GM12892 (cell line): ENCODE measurements around the gene ATG4D.

Experiments used
- DNase-seq: peaks from one replicate; pipeline ENCODE4 v3.0.0; 2011; ENCODE audit not compliant: insufficient read length
- FAIRE-seq: peaks from 2 replicates; lab custom pipeline; 2011; peaks lifted over from hg19 to GRCh38; lab: Jason Lieb, UNC
- POLR2A ChIP-seq: IDR thresholded peaks from 2 replicates; pipeline ENCODE4 v1.6.1; 2011; ENCODE audit warnings: low read depth, low read length, control low read depth
- POLR2AphosphoS5 ChIP-seq: IDR thresholded peaks from 2 replicates; pipeline ENCODE4 v1.6.1; 2011; ENCODE audit warnings: low read depth, low read length, control low read depth
- TAF1 ChIP-seq: IDR thresholded peaks from 2 replicates; pipeline ENCODE4 v1.6.1; 2011; ENCODE audit warnings: low read depth, mild to moderate bottlenecking, control low read depth, low read length, borderline replicate concordance

The ATG4D gene

GRCh38 chr19:10574462-10574861 lies 30.8 kb downstream of the ATG4D start:
- DNase-seq (no peak), FAIRE-seq (no peak)
- TF ChIP-seq TAF1 (no peak), POLR2A (no peak), POLR2AphosphoS5 (no peak)

GRCh38 chr19:10575011-10575716 lies 31.5 kb downstream of the ATG4D start:
- no peak for FAIRE-seq
- TF ChIP-seq POLR2A (no peak), TAF1 (no peak), POLR2AphosphoS5 (no peak)
- DNase-seq, result no peak

GRCh38 chr19:10577951-10578350 lies 34.2 kb downstream of the ATG4D start:
- DNase-seq, result no peak
- FAIRE-seq, result no peak
- TF ChIP-seq POLR2AphosphoS5 (no peak), TAF1 (no peak), POLR2A (no peak)

- FAIRE-seq (peak; percentile 89), DNase-seq (peak; percentile 71)
- no peak for TF ChIP-seq POLR2AphosphoS5
These were observed 37.4 kb downstream of the ATG4D start for GRCh38 chr19:10580979-10581631.

- no peak for DNase-seq
- TF ChIP-seq POLR2AphosphoS5, result no peak
- no peak for FAIRE-seq
These were observed 38.4 kb downstream of the ATG4D start for GRCh38 chr19:10582091-10582490.

GRCh38 chr19:10583036-10583776 lies 39.5 kb downstream of the ATG4D start:
- no peak for DNase-seq
- TF ChIP-seq POLR2A (no peak), POLR2AphosphoS5 (no peak), TAF1 (no peak)
- no peak for FAIRE-seq

GRCh38 chr19:10586396-10586795 lies 42.7 kb downstream of the ATG4D start:
- DNase-seq (no peak), FAIRE-seq (no peak)
- no peak for TF ChIP-seq TAF1
- no peak for TF ChIP-seq POLR2AphosphoS5
- no peak for TF ChIP-seq POLR2A

- FAIRE-seq, result no peak
- no peak for TF ChIP-seq POLR2A
- TF ChIP-seq TAF1, result no peak
- no peak for DNase-seq
These were observed 43.5 kb downstream of the ATG4D start, which contains the start of gene AP1M2 for GRCh38 chr19:10587022-10587838. TSS of gene AP1M2 (minus strand) at chr19:10587312. CDS start at chr19:10587231, 81 bp downstream.

- TF ChIP-seq TAF1, result no peak
- no peak for TF ChIP-seq POLR2AphosphoS5
- TF ChIP-seq POLR2A, result no peak
- FAIRE-seq (no peak), DNase-seq (no peak)
These were observed 44.1 kb downstream of the ATG4D start for GRCh38 chr19:10587839-10588150.

GRCh38 chr19:10593148-10593547 lies 49.4 kb downstream of the ATG4D start:
- TF ChIP-seq TAF1 (no peak), POLR2A (no peak), POLR2AphosphoS5 (no peak)
- FAIRE-seq (no peak), DNase-seq (no peak)

GRCh38 chr19:10593820-10594637 lies 50.3 kb downstream of the ATG4D start:
- no peak for DNase-seq
- peak; percentile 74 for FAIRE-seq
- no peak for TF ChIP-seq TAF1
- TF ChIP-seq POLR2A, result no peak
- TF ChIP-seq POLR2AphosphoS5, result no peak
